Adipocyte (in vitro differentiated cells): ENCODE results near the gene KCNIP4.

Experiments
- DNase-seq: peaks from one replicate; pipeline ENCODE4 v3.0.0-alpha.2; 2015; ENCODE audit warnings: low read depth
- H3K27me3 ChIP-seq: replicated peaks from 2 replicates; pipeline ENCODE4 v1.7.0; 2013; ENCODE audit warnings: mild to moderate bottlenecking, low read length, moderate library complexity; ENCODE audit not compliant: control insufficient read depth, insufficient read depth
- H3K36me3 ChIP-seq: 2 replicates; pipeline ENCODE4 v1.7.0; 2013; ENCODE audit warnings: low read length, mild to moderate bottlenecking, moderate library complexity; ENCODE audit not compliant: control insufficient read depth, insufficient read depth, severe bottlenecking
- H3K4me1 ChIP-seq: 2 replicates; pipeline ENCODE4 v1.7.0; 2013; ENCODE audit warnings: mild to moderate bottlenecking, low read length, moderate library complexity; ENCODE audit not compliant: control insufficient read depth, insufficient read depth
- H3K4me3 ChIP-seq: 2 replicates; pipeline ENCODE4 v1.7.0; 2013; ENCODE audit warnings: mild to moderate bottlenecking, low read length, moderate library complexity
- H3K9ac ChIP-seq: 2 replicates; pipeline ENCODE4 v1.7.0; 2013; ENCODE audit warnings: mild to moderate bottlenecking, low read length, moderate library complexity
- H3K9me3 ChIP-seq: 2 replicates; pipeline ENCODE4 v1.7.0; 2013; ENCODE audit warnings: mild to moderate bottlenecking, low read length, moderate library complexity; ENCODE audit not compliant: control insufficient read depth

The KCNIP4 gene

DNA sequence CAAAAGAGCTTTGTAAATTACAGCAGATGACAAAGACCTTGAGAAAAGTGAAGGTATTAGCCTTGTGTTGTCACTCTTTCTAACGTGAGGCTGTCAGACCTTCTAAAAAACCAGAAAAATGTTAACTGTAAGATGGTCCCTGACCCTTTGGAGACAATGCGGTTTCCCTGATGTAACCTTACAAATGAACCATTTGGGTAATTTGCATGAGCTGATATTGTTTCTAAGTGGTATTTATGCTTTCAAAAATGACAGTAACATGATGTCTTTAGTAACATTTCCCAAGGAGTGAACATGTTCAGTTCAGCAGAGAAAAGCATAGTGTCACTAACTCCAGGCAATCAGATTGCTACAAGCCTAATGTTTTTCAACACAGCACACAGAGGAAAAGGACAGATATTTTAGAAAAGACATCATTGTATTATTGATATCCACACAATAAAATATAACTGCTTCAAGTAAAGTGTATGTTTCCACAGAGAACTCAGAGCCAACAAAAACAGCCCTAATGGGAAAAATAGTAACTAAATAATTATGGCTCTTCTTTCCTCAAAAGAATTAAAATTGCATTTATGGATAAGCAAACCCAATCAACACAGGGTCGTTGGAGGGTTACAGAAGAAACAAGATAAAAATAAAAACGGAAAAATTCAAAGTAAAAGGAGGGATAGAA, 434.4 kb downstream of the KCNIP4 start:
- H3K9me3 ChIP-seq: no peaks in the 10 kb centered on the region
- no peaks in the 10 kb centered on the region for H3K36me3 ChIP-seq
- no peak overlapping the region for H3K4me3 ChIP-seq
- H3K4me1 ChIP-seq: peaks cover 3% of the 10 kb centered on the region
- H3K27me3 ChIP-seq: peaks cover 14% of the 10 kb centered on the region
- H3K9ac ChIP-seq: no peak overlapping the region
- no peak for DNase-seq

GRCh38 chr4:21512353-21512752, 436.2 kb downstream of the KCNIP4 start:
- peaks cover 14% of the 10 kb centered on the region for H3K27me3 ChIP-seq
- no peaks in the 10 kb centered on the region for H3K9me3 ChIP-seq
- DNase-seq: peak; percentile 81
- H3K4me1 ChIP-seq: peaks cover 3% of the 10 kb centered on the region
- H3K9ac ChIP-seq: no peak overlapping the region
- no peak overlapping the region for H3K4me3 ChIP-seq
- H3K36me3 ChIP-seq: no peaks in the 10 kb centered on the region

DNA sequence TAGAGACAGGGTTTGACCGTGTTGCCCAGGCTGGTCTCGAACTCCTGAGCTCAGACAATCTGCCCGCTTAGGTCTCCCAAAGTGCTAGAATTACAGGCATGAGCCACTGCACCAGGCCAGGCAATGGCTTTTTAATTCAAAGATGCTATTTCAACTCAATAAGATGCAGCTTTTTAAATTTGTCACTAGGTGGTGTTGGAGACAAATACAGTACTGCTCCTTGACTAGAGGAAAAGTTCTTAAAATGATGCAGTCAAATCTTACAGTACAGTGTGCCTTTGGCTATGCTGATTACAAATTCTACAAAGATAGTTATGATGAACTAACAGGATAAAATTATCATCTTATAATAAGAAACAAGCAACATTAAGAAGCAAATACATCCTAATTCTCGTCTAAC, 441.1 kb downstream of the KCNIP4 start:
- Histone ChIP-seq H3K9me3 (no peaks in the 10 kb centered on the region), H3K4me1 (no peaks in the 10 kb centered on the region), H3K9ac (no peak overlapping the region), H3K36me3 (no peaks in the 10 kb centered on the region), H3K4me3 (no peak overlapping the region), H3K27me3 (no peaks in the 10 kb centered on the region)
- DNase-seq: peak; percentile 24

DNA sequence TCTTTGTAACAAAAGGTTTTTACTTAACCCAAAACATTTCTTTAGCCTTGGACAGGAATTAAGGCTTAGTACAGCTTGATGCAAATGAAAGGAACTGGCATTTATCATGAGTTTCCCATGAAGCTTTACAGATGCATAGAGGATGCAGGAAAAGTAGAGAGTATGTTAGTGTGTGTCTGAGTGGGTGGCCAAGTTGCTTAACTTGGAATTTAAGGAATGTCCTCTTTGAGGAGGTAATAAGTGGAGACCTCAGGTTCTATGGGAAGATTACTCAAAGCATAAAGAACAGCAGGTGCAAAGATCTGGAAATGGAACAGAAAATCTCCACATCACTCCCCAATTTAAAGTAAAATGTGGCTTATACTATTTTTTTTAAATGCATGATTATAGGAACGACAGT, 457.9 kb downstream of the KCNIP4 start:
- no peak for DNase-seq
- Histone ChIP-seq H3K4me1 (no peaks in the 10 kb centered on the region), H3K27me3 (no peaks in the 10 kb centered on the region), H3K36me3 (no peaks in the 10 kb centered on the region), H3K4me3 (no peak overlapping the region), H3K9ac (no peak overlapping the region), H3K9me3 (peaks cover 4% of the 10 kb centered on the region)

DNA sequence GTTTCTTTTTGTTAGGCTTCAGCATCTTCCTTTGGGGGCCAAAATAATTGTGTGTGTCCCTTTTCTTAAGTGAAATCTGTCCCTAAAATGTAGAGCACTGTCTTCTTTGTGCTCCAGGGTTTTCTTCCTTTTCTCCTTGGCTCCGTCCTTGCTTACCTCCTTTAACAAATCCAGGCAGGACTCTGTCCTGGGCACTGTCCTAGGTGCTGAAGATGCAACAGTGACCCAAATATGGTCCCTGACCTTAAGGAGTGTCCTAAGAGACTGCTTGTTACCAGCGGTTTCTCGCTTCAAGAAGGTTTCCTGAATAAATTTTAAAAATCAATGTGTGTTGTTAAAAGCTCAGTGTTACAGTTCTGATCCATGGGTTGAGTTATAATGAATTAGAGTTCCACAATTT, 471.8 kb downstream of the KCNIP4 start:
- no peak for DNase-seq
- Histone ChIP-seq H3K36me3 (no peaks in the 10 kb centered on the region), H3K9ac (no peak overlapping the region), H3K27me3 (peaks cover 16% of the 10 kb centered on the region), H3K4me1 (no peaks in the 10 kb centered on the region), H3K9me3 (no peaks in the 10 kb centered on the region), H3K4me3 (no peak overlapping the region)

GRCh38 chr4:21474195-21474594, 474.4 kb downstream of the KCNIP4 start:
- Histone ChIP-seq H3K4me1 (peaks cover 11% of the 10 kb centered on the region), H3K27me3 (peaks cover 13% of the 10 kb centered on the region)

GRCh38 chr4:21470535-21470934, 478.0 kb downstream of the KCNIP4 start:
- peaks cover 4% of the 10 kb centered on the region for H3K27me3 ChIP-seq
- no peak overlapping the region for H3K4me3 ChIP-seq
- peaks cover 11% of the 10 kb centered on the region for H3K4me1 ChIP-seq
- H3K9ac ChIP-seq: no peak overlapping the region
- DNase-seq: peak; percentile 59
- H3K36me3 ChIP-seq: no peaks in the 10 kb centered on the region
- H3K9me3 ChIP-seq: no peaks in the 10 kb centered on the region

More at GRCh38 chr4:21474195-21474594, 474.4 kb downstream of the KCNIP4 start:
- Histone ChIP-seq H3K36me3 (no peaks in the 10 kb centered on the region), H3K9ac (no peak overlapping the region), H3K9me3 (no peaks in the 10 kb centered on the region), H3K4me3 (no peak overlapping the region)
- DNase-seq: no peak

GRCh38 chr4:21469438-21470300, 478.9 kb downstream of the KCNIP4 start:
- peak; percentile 55 for DNase-seq
- H3K9me3 ChIP-seq: no peaks in the 10 kb centered on the region
- H3K4me3 ChIP-seq: no peak overlapping the region
- no peak overlapping the region for H3K9ac ChIP-seq
- no peaks in the 10 kb centered on the region for H3K36me3 ChIP-seq
- H3K27me3 ChIP-seq: peaks cover 4% of the 10 kb centered on the region
- H3K4me1 ChIP-seq: peaks cover 13% of the 10 kb centered on the region

DNA sequence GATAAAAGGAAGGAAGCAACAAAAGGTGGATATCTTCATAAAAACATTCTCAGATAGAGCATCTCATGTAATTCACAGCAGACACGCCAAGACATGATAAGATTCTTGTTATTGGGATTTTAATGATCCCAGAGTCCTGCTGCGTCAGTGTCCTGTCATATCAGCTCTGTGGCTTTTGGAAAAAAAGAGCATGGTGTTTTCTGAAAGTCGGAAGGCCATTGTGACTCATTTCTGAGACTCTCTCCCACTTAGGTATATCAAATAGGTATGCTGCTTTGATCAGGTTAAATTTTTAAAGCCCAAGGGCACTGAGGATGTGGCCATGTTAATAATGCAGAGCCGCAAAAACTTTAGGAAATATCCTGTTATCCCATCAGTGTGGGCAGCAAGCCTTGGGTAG, 481.0 kb downstream of the KCNIP4 start:
- Histone ChIP-seq H3K4me3 (no peak overlapping the region), H3K27me3 (peaks cover 4% of the 10 kb centered on the region), H3K9ac (no peak overlapping the region), H3K4me1 (peaks cover 13% of the 10 kb centered on the region), H3K9me3 (peaks cover 11% of the 10 kb centered on the region), H3K36me3 (no peaks in the 10 kb centered on the region)
- DNase-seq: no peak

DNA sequence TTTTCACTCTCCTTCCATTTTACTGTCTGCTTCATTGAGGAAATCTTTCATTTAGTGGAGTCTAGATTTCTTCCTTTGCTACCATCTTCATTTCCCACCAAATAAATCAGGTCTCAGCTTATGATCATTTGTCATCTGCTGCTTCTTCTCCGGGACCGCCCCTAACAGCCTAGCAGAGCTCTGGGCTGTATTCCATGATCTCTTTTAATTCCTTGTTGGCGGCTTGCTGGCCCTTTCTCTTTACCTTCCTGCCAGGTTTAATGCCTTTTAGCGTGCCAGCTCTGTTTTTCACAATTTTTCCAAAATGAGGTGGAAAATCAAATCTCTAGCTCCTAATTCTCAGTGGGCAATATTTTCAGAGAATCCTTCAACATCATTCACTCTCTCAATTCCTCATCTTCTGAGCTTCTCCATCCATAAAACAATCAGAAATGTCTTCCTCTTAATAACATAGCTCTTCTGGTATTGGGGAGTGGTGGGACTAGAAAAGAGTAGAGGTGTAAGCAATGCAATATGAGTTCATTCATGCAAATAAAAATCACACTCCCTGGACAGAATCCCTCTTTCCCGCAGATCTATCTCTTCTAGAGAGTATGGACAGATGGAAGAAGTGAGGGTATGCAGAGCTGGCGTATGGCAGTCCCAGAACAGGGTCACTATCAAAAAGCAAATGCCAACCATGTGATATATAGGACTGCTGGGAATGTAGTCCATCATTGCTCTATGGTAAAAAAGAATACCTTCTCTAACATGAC, 491.3 kb downstream of the KCNIP4 start:
- Histone ChIP-seq H3K9me3 (no peaks in the 10 kb centered on the region), H3K4me3 (no peak overlapping the region), H3K27me3 (peaks cover 19% of the 10 kb centered on the region), H3K36me3 (no peaks in the 10 kb centered on the region), H3K4me1 (no peaks in the 10 kb centered on the region), H3K9ac (no peak overlapping the region)
- DNase-seq: no peak

DNA sequence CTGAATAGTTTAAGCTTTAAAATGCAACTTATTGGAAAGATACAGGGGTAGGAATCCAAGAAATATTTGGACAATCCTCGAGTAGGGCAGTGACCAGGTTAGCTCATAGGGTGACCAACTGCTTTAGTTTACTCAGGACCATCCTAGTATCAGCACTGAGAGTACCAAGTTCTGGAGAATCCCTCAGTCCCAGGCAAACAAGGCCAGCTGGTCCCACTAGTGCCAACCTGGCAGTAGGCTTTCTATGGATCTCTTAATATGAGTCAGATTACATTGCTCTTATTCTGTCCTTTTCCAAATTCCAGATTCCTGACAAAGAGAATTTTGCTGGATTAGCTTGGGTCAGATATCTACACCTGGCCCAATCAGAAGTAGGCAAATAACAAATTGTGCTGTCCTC, 493.7 kb downstream of the KCNIP4 start:
- Histone ChIP-seq H3K36me3 (no peaks in the 10 kb centered on the region), H3K9me3 (no peaks in the 10 kb centered on the region), H3K4me1 (no peaks in the 10 kb centered on the region), H3K9ac (no peak overlapping the region), H3K27me3 (peaks cover 19% of the 10 kb centered on the region), H3K4me3 (no peak overlapping the region)
- DNase-seq: no peak
